IPS DF 19.7 (cell line): ENCODE data around the gene MS4A4E.
"Not testable (repeated sequence)": the region's sequence is repeated elsewhere in the genome, so short reads cannot be mapped to it uniquely, and the experiment has no call there.

Experiments
- DNase-seq: peaks from one replicate; pipeline ENCODE4 v3.0.0-alpha.2; 2013; ENCODE audit warnings: low read depth, low spot score

The MS4A4E gene

GRCh38 chr11:60221692-60222091, 21.2 kb downstream of the MS4A4E start:
- DNase-seq: no peak

- DNase-seq: no peak
These were observed 21.8 kb downstream of the MS4A4E start for GRCh38 chr11:60221181-60221580.

GRCh38 chr11:60214386-60214785, 28.6 kb downstream of the MS4A4E start:
- no peak for DNase-seq

- no peak for DNase-seq
These were observed 31.7 kb downstream of the MS4A4E start for GRCh38 chr11:60211206-60211605.

- DNase-seq: no peak
These were observed 33.0 kb downstream of the MS4A4E start for GRCh38 chr11:60209977-60210376.

- no peak for DNase-seq
These were observed 34.0 kb downstream of the MS4A4E start for GRCh38 chr11:60208951-60209350.

- DNase-seq: no peak
These were observed 34.6 kb downstream of the MS4A4E start for GRCh38 chr11:60208146-60208895.

GRCh38 chr11:60206616-60207015, 36.3 kb downstream of the MS4A4E start:
- DNase-seq: no peak

- no peak for DNase-seq
These were observed 38.0 kb downstream of the MS4A4E start for GRCh38 chr11:60204922-60205321.

- not testable (repeated sequence) for DNase-seq
These were observed 41.6 kb downstream of the MS4A4E start for GRCh38 chr11:60201334-60201733.

- DNase-seq: no peak
These were observed 45.5 kb downstream of the MS4A4E start for GRCh38 chr11:60197442-60197841.

- no peak for DNase-seq
These were observed 47.0 kb downstream of the MS4A4E start for GRCh38 chr11:60195923-60196368.

- DNase-seq: no peak
These were observed 48.4 kb downstream of the MS4A4E start for GRCh38 chr11:60194511-60194910.

GRCh38 chr11:60193687-60194433, 49.1 kb downstream of the MS4A4E start:
- peak; percentile 54 for DNase-seq

GRCh38 chr11:60192564-60192963, 50.4 kb downstream of the MS4A4E start:
- not testable (repeated sequence) for DNase-seq

- DNase-seq: not testable (repeated sequence)
These were observed 54.5 kb downstream of the MS4A4E start for GRCh38 chr11:60188481-60188880.

GRCh38 chr11:60186128-60186527, 56.8 kb downstream of the MS4A4E start:
- DNase-seq: not testable (repeated sequence)

GRCh38 chr11:60185512-60185827, 57.5 kb downstream of the MS4A4E start:
- not testable (repeated sequence) for DNase-seq

GRCh38 chr11:60184824-60185511, 58.0 kb downstream of the MS4A4E start:
- no peak for DNase-seq

- no peak for DNase-seq
These were observed 59.2 kb downstream of the MS4A4E start for GRCh38 chr11:60183591-60184205.

GRCh38 chr11:60182541-60183330, 60.2 kb downstream of the MS4A4E start, which contains the start of gene MS4A6A:
TSS of gene MS4A6A (minus strand) at chr11:60183083. CDS start at chr11:60181727, 1,356 bp downstream.
- no peak for DNase-seq
